NAMALWA (cell line): ENCODE measurements around the gene LRRC45.
"Not testable (repeated sequence)": the region's sequence is repeated elsewhere in the genome, so short reads cannot be mapped to it uniquely, and the experiment has no call there.

ENCODE experiments used
- DNase-seq: peaks from one replicate; pipeline ENCODE4 v3.0.0-alpha.2; 2015; ENCODE audit warnings: low spot score

Gene LRRC45

DNA sequence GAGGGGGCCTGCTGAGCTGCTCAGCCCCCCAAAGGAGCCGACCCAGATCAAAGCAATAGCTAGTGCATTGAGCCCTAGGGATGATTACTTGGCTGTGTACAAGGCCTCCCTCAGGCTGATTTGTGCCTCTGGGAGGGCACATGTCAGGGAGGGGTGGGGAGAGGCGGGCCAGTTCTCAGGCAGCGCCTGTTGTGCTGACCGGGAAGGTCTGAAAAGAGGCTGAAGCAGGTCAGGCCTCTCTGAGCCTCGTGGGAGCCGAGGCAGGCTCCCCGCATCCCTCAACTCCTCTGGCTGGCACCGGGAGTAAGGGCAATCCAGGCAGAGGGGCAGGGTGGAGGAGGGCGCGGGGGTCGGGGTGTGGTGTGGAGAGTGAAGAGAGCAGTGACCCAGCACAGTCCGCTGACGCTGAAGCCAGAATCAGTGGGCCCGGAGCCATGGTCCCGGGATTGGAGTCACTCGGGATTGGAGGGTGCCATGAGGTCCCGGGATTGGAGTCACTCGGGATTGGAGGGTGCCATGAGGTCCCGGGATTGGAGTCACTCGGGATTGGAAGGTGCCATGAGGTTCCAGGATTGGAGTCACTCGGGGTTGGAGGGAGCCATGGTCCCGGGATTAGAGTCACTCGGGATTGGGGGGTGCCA, 11.4 kb downstream of the LRRC45 start:
- no peak for DNase-seq

- DNase-seq, result no peak
Observed at GRCh38 chr17:82035488-82035887, 12.4 kb downstream of the LRRC45 start.

- no peak for DNase-seq
Observed at GRCh38 chr17:82035956-82036633, 13.0 kb downstream of the LRRC45 start.

DNA sequence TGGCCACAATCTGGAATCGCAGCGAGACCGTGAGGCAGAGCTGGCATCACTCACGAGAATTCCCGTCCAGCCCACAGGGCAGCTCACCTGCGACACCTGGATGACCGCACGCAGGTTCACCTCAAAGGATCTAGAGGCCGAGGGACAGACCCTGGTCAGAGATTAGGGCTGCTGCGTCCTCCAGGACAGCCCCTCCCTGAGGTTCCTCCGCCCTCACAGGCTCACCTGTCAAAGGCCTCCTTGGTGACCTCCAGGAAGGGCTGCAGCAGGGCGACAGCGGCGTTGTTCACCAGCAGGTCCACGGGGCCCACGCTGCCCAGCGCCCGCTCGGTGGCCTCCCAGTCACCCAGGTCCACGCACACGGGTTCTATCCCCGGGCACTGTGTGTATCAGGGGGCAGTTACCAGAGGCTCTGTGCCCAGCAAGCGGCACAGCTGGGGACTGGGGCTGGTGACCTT, 13.6 kb downstream of the LRRC45 start:
- DNase-seq, result no peak

GRCh38 chr17:82037092-82037888, 14.2 kb downstream of the LRRC45 start, which contains the start of gene DCXR:
TSS of gene DCXR (minus strand) at chr17:82037697. CDS start at chr17:82037682, 15 bp downstream.
- DNase-seq, result peak; percentile 97

DNA sequence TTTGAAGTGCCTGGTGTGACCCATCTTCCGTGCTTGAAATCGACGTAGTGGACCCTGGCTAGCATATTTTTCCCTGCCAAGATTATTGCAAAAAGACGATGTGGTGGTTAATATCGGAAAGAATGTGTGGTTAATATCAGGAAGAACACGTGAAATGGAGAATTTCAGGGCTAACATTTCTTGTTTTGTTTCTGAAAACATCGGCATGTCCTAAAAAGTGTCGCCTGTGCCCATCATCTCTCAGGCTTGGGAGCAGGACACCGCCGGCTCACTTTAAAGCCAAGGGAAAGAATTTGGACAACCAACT, 14.7 kb downstream of the LRRC45 start:
- DNase-seq, result no peak

GRCh38 chr17:82038796-82039409, 15.8 kb downstream of the LRRC45 start:
- DNase-seq, result not testable (repeated sequence)

DNA sequence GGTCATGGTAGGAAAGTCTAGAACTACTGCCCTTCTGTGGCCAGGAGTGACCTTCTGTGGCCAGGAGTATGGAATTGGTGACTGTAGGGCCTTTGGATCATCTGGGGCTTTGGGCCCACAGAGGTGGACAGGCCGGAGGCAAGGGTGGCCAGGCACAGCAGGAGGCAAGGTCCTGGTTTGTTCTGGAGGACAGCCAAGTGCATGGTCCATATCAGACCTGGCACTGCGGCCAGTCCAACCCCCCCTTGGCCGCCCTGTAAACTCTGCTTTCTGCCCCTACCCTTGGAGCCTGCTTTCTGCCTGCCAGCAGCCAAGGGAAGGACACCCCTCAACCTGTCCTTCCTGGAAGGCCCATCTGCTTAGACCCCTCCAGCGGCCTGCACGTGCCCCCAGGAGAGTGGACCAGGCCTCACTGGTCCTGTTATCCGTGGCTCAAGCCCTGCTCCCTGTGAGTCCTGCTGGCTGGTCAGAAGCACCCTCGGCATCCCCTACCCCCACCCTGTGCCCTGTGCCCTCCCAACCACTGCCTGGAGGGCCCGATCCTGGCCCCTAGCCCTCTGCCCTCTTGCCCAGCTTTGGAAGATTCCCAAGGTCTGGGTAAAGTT, 16.7 kb downstream of the LRRC45 start:
- no peak for DNase-seq

GRCh38 chr17:82041144-82041814, 18.2 kb downstream of the LRRC45 start:
- DNase-seq, result no peak

- DNase-seq, result no peak
Observed at GRCh38 chr17:82042649-82043048, 19.5 kb downstream of the LRRC45 start.

DNA sequence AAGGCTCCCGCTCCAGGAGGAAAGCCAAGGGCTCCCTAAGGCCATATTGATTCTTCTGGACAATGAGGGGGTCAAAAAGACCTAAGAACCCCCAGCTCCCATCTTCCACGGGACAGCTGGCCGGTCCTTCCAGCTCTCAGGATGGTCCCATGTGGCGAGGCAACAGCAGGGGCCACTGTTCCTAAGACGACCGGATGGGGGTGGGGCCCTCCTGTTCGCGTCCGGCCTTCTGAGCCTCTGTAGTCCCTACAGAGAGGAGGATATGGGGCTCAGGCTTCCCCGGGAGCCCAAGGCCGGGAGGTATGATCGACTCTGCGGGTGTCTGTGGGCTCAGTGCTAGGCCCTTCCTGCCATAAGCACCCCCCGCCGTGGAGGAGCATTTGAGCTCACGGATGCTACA, 20.4 kb downstream of the LRRC45 start:
- DNase-seq, result no peak

DNA sequence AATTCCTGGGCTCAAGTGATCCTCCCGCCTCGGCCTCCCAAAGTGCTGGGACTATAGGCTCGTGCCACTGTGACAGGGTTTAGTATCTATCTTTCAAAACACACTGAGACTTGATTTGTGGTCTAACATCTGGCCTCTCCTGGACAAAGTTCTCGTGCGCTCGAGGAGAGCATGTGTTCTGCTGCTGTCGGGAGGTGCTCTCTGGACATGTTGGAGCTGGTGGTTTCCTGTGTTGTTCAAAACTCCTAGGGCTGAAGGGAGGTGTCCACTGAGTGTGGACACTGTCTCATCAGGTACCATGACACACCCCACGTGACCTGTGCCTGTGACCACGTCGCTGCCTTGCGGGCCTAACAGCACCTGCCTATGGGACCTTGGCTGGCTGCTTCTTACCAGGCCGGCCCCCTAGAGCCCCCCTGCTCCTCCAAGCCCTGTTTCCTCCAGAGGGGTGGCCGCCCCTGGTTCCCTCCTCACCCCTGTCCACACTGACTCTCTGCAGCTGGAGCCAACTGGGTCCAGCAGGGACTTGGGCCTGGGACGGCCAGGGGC, 22.9 kb downstream of the LRRC45 start:
- no peak for DNase-seq

- DNase-seq, result no peak
Observed at GRCh38 chr17:82046903-82047302, 23.8 kb downstream of the LRRC45 start.

DNA sequence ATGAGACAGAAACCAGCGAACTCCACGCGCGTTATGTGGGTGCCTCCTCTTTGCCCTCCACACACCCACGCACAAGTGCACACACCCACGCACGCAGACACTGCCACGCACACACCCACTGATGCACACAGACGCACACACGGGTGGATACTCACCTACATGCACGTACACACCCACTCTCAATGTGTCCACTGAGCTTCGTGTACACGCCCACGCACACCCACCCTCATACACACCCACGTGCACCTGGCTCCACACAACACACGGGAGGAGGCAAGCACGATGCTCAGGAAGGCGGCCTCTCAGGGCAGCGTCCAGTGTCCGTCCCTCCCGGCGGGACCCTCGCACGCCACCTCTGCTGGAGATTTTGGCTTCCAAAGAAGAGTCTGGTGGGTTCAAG, 24.3 kb downstream of the LRRC45 start:
- DNase-seq, result no peak

- no peak for DNase-seq
Observed at GRCh38 chr17:82047914-82048570, 24.9 kb downstream of the LRRC45 start.

DNA sequence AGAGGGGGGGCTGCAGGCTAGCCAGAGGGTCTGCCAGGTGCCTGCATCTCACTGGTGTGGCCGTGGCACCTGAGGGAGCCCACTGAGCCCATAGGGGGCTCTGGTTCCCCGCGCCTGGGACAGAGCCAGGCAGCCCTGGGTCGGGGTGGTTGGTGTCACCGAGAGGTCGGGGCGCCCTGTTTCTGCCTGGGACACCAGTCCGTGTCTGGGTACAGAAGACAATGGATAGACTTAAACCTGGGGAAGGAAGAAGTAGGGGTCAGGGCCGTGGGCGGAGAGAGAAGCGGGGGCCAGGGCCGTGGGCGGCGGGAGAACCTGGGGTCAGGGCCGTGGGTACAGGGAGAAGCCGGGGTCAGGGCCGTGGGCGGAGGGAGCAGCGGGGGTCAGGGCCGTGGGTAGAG, 25.5 kb downstream of the LRRC45 start:
- DNase-seq, result no peak

DNA sequence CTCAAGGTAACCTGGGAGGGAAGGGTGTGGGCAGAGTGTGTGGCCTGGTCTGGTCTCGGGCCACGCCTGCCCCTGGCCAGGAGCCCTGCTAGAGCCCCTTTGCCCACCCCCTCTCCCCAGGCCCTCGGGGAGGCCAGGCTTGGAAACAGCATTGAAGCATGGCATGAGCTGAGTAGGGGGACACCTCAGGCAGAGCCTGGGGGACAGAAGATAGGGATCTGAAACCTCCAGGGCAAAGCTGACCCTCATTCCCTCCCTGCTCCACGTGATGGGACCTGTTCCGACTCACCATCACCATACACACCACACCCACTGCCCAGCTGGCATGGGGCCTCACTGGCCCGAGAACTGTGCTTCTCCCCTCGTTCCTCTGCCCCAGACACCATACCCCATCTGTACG, 26.0 kb downstream of the LRRC45 start:
- DNase-seq, result no peak

DNA sequence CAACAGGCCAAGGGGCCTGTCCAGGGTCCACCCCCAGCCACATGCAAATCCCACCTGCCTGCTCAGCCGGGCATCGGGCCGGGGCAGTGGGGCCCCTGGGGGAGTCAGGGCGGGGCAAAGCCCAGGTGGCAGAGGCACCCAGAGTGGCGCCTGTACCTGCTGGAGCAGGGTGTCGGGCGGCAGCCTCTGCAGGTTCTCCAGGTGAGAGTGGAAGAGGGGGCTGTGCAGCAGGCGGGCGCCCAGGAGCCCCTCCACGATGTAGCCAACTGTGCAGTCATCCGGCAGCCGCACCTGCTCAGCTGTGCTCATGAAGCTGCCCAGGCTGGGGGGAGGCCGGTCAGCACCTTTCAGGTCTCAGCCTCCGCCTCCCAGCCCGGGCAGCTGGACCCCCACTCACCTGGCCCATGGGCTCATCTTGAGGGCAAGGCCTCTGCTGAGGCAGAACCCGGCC, 26.4 kb downstream of the LRRC45 start:
- DNase-seq, result no peak

GRCh38 chr17:82050152-82050760, 27.2 kb downstream of the LRRC45 start:
- DNase-seq, result no peak
